AG20443 (cell line): Measurements from ENCODE around the gene LRRC34.

Source experiments
- DNase-seq: peaks from one replicate; pipeline ENCODE4 v3.0.0; 2012; ENCODE audit warnings: low spot score, mixed read lengths

The LRRC34 gene

DNA sequence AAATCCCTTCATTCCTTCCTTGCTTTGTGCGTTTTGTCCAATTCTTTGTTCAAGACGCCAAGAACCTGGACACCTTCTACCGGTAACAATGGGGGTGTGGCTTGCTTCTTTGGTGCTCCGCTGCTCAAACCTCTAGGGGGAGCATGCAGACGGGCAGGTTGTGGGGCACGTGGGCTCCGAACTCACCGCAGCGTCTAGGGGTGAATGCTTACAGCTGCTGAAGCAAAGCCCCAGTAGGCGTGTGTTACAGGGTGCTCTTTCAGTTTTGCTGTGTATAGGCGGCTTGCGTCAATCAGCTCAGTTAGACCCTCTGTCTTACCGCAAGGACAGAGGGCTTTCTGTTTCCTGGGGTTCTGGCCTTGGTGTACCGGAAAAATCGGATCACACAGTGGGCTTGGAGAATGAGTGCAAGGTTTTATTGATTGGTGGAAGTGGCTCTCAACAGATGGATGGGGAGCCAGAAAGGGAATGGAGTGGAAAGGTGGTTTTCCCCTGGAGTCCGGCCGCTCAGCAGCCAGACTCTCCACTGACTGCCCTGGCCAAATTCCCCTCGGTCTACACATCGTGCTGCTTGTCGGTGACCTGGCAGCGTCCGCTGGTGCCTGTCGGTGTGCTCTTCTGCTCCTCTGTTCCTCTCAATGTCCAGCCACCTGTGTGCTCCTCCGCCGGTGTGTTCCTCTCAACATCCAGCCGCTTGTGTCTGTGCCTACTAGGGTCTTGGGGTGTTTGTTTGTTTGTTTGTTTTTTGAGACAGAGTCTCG, 1.2 kb upstream of the LRRC34 start:
- DNase-seq: no peak

GRCh38 chr3:169813278-169813677, 574 bp upstream of the LRRC34 start:
- DNase-seq: no peak

- peak; percentile 64 for DNase-seq
Observed at GRCh38 chr3:169811631-169812331, 923 bp downstream of the LRRC34 start.

DNA sequence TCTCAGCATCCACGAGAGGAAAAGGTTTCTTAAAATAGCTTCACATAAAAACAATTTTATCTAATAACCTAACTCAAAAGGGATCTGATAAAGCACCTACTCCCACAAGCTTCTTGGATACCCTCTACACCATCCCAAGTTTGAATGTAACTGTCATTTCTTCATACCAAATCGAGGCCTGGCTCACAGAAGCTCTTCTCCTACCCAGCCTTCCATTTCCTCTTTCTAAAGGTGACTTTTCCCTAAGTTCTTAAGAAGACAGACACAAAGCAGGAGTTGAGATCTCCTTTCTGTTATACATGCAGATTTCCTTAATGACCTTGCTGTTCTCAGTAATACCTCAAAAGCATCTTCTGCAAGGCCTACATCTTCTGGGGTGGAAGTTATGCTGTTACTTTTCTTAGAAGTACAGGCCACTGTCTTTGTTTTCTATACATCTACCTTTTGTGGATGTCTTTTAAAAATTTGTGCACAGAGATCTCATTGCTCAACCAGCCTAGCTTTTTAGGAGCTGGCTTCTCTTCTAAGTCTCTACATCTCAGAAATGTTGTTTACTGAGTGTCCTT, 3.4 kb downstream of the LRRC34 start:
- DNase-seq: no peak

- no peak for DNase-seq
Observed at GRCh38 chr3:169804681-169805080, 8.0 kb downstream of the LRRC34 start.

DNA sequence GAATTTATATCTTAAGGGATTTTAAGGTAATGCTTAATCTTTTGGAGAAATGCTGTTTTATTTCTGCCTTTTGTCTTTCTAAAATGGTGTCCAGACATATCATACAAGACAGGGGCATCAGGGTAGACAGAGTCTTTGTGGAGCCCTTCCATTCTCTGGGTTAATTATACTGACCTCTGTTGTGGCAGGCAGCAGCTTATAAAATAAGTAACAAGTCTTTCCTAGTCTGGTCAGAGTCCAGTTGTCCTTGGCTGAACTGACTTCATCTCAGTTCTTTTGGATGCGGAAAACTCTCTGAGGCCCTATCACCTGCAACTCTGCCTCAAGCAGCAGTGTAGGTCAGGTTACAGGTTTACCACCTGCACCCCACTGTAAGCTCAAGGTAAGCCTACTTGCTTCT, 20.3 kb downstream of the LRRC34 start:
- DNase-seq: no peak

DNA sequence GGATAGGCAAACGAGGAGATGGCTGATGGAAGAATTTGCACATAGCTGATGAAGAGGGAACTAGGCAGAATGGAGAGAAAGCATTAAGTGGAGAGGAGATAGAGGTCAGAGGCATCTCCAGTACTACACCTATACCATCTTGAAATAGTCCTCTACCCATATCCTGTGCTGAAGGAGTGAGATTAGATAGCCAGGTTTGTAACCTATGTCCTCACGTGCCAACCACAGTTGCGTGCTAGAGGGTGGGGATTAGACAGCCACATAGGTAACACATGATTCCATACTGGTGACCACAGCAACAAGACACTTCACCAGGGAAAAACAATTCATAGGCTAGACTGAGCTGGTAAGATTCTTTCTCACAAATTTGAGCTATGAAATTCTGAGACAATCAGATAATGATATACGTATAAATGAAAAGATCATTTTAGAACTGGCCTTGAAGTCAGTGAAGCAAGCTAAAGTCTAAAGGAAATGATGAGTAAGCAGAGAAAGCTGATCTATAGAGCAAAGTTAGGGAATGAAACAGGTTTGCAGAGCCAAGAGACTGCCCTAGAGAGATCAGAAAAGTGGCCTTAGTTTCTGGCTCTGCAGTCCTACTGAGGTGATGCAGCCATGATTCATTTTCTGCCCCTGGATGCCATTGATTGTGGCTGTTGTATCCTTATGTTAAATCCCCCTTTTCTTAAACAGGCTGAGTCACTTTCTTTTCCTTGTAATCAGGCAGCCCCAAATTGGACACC, 21.8 kb downstream of the LRRC34 start:
- no peak for DNase-seq

DNA sequence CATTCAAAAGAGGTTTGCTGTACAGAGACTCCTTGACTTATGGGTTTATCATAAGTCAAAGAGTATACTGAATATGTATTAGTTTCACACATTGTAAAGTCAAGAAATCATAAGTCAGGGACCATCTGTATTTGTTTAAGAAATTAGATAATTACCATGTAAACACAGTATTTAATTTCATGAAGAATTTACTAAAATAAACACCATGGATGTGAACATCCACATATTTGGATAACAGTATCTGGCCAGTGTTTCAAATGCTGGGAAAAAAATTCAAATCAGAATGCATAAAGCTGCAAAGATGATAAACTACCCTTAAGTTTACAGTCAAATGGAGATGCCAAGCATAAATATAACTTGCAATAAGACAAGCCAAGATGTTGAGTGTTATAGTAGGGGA, 22.5 kb downstream of the LRRC34 start:
- DNase-seq: no peak

DNA sequence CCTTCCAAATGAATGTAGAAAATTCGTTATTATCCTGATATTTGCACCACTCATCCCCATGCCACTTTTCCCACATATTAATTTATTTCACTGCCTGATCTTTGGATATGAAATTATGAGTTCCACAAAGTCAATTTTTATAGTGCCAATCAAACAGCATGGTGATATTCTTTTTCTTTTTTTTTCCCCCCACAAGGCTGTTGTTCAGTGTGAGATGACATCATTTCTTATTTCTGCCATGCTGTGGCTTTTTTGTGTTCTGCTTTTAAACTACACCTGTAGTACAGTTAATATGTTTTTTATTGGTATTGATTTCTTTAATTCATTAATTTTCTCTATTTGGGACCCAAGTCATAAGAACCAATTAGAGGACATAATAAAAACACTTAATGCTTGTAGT, 24.9 kb downstream of the LRRC34 start:
- no peak for DNase-seq

DNA sequence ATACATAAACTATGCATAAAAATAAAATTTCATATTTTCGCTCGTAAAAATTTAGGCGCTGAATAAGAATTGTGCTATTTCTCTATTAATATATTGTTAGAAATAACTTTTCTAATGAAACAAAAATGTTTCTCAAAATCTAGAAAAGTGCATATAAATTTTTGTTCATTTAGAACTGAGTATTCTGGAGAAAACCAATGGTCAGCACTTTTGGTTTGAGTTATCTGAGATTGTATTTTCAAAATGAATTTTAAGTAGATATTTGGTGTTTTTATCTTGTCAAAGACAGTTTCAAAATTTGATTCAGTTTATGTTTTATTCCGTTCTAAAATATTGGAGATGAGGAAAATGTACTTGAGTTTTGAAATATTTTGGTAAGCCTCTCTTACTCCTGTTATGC, 25.6 kb downstream of the LRRC34 start:
- no peak for DNase-seq

- DNase-seq: no peak
Observed at GRCh38 chr3:169781209-169781855, 31.4 kb downstream of the LRRC34 start.

DNA sequence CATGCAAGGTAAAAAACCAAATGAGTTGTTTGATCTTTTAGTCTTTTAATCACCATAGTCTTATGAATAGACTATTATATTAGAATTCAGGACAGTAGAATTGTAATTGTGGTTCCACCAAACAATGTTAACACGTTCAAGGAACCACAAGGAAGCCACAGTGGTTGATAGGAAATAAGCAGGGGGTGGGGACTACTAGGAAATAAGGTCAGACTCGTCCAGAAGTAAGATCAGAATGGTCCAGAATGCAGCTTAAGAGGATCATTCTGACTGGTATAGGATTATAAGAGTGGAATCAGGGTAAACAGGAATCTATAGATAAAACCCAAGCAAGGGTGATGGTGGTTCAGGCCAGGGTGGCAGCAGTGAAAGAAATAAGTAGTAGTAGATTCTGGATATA, 32.0 kb downstream of the LRRC34 start:
- DNase-seq: no peak

- no peak for DNase-seq
Observed at GRCh38 chr3:169777822-169778221, 34.9 kb downstream of the LRRC34 start.

- no peak for DNase-seq
Observed at GRCh38 chr3:169774186-169774585, 38.5 kb downstream of the LRRC34 start.

GRCh38 chr3:169772897-169773816, 39.5 kb downstream of the LRRC34 start, which contains the start of gene MYNN:
MYNN (plus strand) TSS chr3:169773396; CDS start chr3:169774296, 900 bp downstream.
- peak; percentile 88 for DNase-seq

DNA sequence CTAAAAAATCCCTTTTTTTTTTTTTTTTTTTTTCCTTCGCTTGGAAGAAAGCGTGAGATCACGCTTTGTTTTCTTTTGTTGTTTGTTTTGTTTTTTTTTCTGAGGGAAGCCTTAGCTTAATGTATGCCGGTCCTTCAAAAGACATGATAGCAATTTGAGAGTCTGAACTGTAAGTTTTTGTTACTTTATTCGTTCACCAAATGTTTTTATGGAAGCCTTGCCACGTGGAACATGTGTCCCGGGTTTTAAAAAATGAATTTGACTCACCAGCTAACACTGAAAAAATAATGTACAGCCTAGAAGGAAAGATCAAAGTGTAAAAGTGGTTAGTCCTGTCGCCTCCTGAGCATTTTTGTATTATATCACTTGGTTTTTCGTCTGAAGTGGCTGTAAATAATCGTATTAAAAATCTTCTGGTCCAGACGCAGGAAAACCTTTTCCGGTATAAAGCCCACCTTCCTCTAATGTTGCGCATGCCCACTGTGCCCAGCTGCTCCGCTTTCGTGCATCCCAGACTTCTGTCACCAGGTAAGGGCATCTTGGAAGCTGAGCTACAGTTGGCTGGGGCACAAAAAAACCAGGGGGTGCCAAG, 40.3 kb downstream of the LRRC34 start:
- DNase-seq: peak; percentile 71

GRCh38 chr3:169771497-169772304, 41.0 kb downstream of the LRRC34 start:
- peak; percentile 28 for DNase-seq

- peak; percentile 61 for DNase-seq
Observed at GRCh38 chr3:169769287-169770181, 43.2 kb downstream of the LRRC34 start, which contains the start of gene ACTRT3. ACTRT3 (minus strand) TSS chr3:169769561; CDS start chr3:169769520, 41 bp downstream.
